ENCODE results near the gene CYP2D6.

CYP2D6 gene

DNA sequence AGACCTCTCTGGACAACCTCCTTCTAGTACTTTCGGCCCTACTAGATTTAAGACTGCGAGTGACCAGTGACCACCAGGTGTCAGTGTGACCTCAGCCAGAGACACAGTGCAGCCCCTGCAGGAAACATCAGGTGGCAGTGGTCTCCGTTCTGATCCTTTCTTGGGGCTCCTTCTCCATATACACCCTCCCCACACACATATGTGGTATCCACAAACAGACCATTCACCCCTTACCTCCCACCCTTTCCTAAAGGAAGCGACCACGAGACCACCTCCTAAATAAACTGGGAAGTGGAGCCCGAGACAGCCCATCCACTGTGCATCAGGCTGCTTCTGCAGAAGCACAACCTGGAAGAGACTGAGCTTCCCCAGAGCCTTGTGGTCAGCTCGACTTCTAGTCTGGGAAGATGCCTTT, 38.5 kb upstream of the CYP2D6 start:
- H3K27ac ChIP-seq = 0 out of 2 replicates have a peak overlapping the region, but pooled peaks have one; percentile 5
- DNase-seq = peak; percentile 82
- H3K36me3 ChIP-seq = peaks cover 55% of the 10 kb centered on the region
- no peaks in the 10 kb centered on the region for H3K27me3 ChIP-seq (ENCODE audit: insufficient read depth, low read depth, severe bottlenecking)
- no peaks in the 10 kb centered on the region for H3K9me3 ChIP-seq (ENCODE audit: severe bottlenecking)
- TF ChIP-seq, protein P1, sequence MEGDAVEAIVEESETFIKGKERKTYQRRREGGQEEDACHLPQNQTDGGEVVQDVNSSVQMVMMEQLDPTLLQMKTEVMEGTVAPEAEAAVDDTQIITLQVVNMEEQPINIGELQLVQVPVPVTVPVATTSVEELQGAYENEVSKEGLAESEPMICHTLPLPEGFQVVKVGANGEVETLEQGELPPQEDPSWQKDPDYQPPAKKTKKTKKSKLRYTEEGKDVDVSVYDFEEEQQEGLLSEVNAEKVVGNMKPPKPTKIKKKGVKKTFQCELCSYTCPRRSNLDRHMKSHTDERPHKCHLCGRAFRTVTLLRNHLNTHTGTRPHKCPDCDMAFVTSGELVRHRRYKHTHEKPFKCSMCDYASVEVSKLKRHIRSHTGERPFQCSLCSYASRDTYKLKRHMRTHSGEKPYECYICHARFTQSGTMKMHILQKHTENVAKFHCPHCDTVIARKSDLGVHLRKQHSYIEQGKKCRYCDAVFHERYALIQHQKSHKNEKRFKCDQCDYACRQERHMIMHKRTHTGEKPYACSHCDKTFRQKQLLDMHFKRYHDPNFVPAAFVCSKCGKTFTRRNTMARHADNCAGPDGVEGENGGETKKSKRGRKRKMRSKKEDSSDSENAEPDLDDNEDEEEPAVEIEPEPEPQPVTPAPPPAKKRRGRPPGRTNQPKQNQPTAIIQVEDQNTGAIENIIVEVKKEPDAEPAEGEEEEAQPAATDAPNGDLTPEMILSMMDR (IDR thresholded peaks at IDR 0.05; ENCODE audit: low read depth, low read length) = peak; percentile 98
- no peak overlapping the region for H3K4me3 ChIP-seq (ENCODE audit: low read depth, low read length)

DNA sequence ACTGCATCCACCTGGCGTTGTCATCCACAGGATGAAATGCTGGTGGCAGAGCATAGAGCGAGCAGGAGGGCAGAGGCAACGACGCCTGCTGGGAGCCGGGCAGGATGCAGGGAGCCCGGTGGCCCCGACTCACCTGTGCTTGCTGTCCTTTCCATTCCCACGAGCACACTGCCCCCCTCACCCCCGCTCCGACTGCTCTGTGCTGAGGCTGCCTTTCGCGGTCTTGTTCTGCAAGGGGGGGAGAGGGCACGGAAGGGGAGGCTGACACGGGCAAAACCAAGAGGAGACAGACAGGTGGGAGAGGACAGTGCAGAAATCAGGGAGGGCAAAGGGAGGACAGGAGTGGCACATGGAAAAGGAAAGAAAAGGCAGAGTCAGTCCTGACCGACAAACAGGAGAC, 37.9 kb upstream of the CYP2D6 start:
- no peak for DNase-seq
- no peaks in the 10 kb centered on the region for H3K9me3 ChIP-seq (ENCODE audit: severe bottlenecking)
- TF ChIP-seq, protein P1 (IDR thresholded peaks at IDR 0.05; ENCODE audit: low read depth, low read length) = no peak
- peaks cover 55% of the 10 kb centered on the region for H3K36me3 ChIP-seq
- no peak overlapping the region for H3K4me3 ChIP-seq (ENCODE audit: low read depth, low read length)
- 0 out of 2 replicates have a peak overlapping the region, but pooled peaks have one; percentile 5 for H3K27ac ChIP-seq
- no peaks in the 10 kb centered on the region for H3K27me3 ChIP-seq (ENCODE audit: insufficient read depth, low read depth, severe bottlenecking)

DNA sequence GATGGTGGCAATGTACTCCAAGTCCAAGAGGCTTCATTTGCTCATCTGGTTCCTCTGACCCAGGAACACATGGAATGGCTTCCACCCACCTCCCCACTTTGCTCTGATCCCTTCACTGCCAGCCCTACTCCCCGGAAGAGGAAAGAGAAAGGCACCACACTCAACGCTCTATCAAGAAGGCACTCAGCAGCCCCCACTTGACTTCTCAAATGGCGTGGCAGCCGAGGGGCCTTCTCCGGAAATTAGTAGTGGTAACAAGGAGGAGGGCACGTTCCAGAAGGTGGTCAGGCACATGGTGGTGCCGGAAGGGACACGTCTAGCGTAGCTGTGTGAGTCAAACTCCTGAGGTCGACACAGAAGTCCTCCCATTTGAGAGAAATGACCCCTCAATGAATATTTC, 36.5 kb upstream of the CYP2D6 start:
- Histone ChIP-seq H3K36me3 (peaks cover 59% of the 10 kb centered on the region), H3K27ac (no peak overlapping the region), H3K4me3 (ENCODE audit: low read depth, low read length) (no peak overlapping the region), H3K27me3 (ENCODE audit: insufficient read depth, low read depth, severe bottlenecking) (no peaks in the 10 kb centered on the region), H3K9me3 (ENCODE audit: severe bottlenecking) (no peaks in the 10 kb centered on the region)
- TF ChIP-seq, protein P1 (IDR thresholded peaks at IDR 0.05; ENCODE audit: low read depth, low read length) = no peak
- DNase-seq = no peak

DNA sequence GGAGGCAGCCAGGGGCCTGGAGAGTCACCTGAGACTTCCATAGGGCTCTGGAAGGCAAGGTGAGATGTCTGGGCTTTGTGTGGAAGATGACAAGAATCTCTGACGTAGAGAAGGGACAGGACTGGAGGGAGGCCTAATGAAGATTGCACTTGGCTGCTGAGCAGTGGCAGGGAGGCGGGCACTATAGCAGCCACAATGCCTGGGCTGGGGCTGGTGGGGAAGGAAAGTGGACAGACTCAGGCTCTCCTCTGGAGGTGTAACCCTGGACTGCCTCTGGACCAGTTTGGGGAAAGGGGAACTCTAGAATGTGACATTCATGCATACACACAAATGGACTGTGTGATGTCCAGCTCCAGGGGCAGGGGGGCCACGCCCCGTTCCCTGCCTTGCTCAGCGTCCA, 34.3 kb upstream of the CYP2D6 start:
- no peaks in the 10 kb centered on the region for H3K9me3 ChIP-seq (ENCODE audit: severe bottlenecking)
- no peak overlapping the region for H3K4me3 ChIP-seq (ENCODE audit: low read depth, low read length)
- no peak overlapping the region for H3K27ac ChIP-seq
- DNase-seq = no peak
- TF ChIP-seq, protein P1 (IDR thresholded peaks at IDR 0.05; ENCODE audit: low read depth, low read length) = no peak
- H3K27me3 ChIP-seq (ENCODE audit: insufficient read depth, low read depth, severe bottlenecking) = no peaks in the 10 kb centered on the region
- H3K36me3 ChIP-seq = peaks cover 61% of the 10 kb centered on the region

DNA sequence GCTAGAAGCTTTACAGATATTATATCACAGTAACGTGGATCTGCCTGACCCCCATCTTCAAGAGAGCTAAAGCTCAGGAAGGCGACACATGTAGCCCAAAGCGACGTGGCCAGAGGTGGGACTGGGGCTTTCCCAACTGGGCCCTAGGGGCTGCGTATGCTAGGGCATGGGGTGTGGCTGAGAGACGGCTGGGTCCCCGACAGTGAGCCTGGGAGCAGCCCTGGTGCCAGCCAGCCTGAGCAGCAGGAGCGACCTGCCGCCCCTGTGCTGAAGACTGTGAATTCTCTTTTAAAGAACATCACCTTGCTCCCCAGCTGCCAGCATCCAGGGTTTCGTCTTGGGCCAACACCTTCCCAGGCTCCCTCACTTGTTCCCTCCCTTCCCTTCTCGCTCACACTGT, 32.9 kb upstream of the CYP2D6 start:
- TF ChIP-seq, protein P1 (IDR thresholded peaks at IDR 0.05; ENCODE audit: low read depth, low read length) = no peak
- H3K9me3 ChIP-seq (ENCODE audit: severe bottlenecking) = no peaks in the 10 kb centered on the region
- no peak for DNase-seq
- H3K27ac ChIP-seq = no peak overlapping the region
- peaks cover 50% of the 10 kb centered on the region for H3K36me3 ChIP-seq
- no peaks in the 10 kb centered on the region for H3K27me3 ChIP-seq (ENCODE audit: insufficient read depth, low read depth, severe bottlenecking)
- H3K4me3 ChIP-seq (ENCODE audit: low read depth, low read length) = no peak overlapping the region
